Activated CD4-positive, alpha-beta T cell treated with anti-CD3 and anti-CD28 coated beads, Interleukin-10, Interleukin-2, amounts not matched to agents 100 ng/mL and 50 ng/mL, durations not matched to agents 16 hours and 8 hours (primary cell): ENCODE results near the gene CPNE7.
A peak's percentile ranks its signal among the peaks of the same experiment; 100 is the strongest.
"Not testable (repeated sequence)": the region's sequence is repeated elsewhere in the genome, so short reads cannot be mapped to it uniquely, and the experiment has no call there.

Experiments
- DNase-seq: peaks from one replicate; pipeline ENCODE4 v3.0.0-alpha.2; 2020

The CPNE7 gene

GRCh38 chr16:89567656-89568594 lies 7.6 kb upstream of the CPNE7 start:
- no peak for DNase-seq

- DNase-seq = no peak
Observed at GRCh38 chr16:89569506-89570341, 5.8 kb upstream of the CPNE7 start.

GRCh38 chr16:89570342-89570923 lies 5.1 kb upstream of the CPNE7 start:
- no peak for DNase-seq

GRCh38 chr16:89570983-89571598 lies 4.5 kb upstream of the CPNE7 start:
- DNase-seq = not testable (repeated sequence)

GRCh38 chr16:89571636-89572035 lies 3.9 kb upstream of the CPNE7 start:
- no peak for DNase-seq

- no peak for DNase-seq
Observed at GRCh38 chr16:89572073-89572484, 3.5 kb upstream of the CPNE7 start.

GRCh38 chr16:89572485-89573205 lies 2.9 kb upstream of the CPNE7 start:
- no peak for DNase-seq

GRCh38 chr16:89573826-89574680 lies 1.5 kb upstream of the CPNE7 start:
- no peak for DNase-seq

GRCh38 chr16:89574681-89575246 lies 794 bp upstream of the CPNE7 start:
- peak; percentile 74 for DNase-seq

GRCh38 chr16:89576153-89577054 lies 846 bp downstream of the CPNE7 start:
- DNase-seq = no peak

GRCh38 chr16:89577055-89577759 lies 1.6 kb downstream of the CPNE7 start:
- DNase-seq = no peak

GRCh38 chr16:89579351-89579750 lies 3.8 kb downstream of the CPNE7 start:
- no peak for DNase-seq

GRCh38 chr16:89581045-89581695 lies 5.6 kb downstream of the CPNE7 start:
- no peak for DNase-seq

GRCh38 chr16:89581861-89582563 lies 6.5 kb downstream of the CPNE7 start:
- DNase-seq = no peak

GRCh38 chr16:89582614-89583196 lies 7.1 kb downstream of the CPNE7 start:
- DNase-seq = no peak

GRCh38 chr16:89583197-89583894 lies 7.8 kb downstream of the CPNE7 start:
- DNase-seq = no peak
